SK-N-SH (cell line): ENCODE results near the gene PAPSS2. TPM values are rescaled to one million over a fixed set of nuclear protein-coding genes. Genes with fewer than 3 reads are reported as not detected.

ENCODE experiments used
- CTCF ChIA-PET: fragments of 300-600, 350-600 bp; formaldehyde crosslinking; extraction: SDS; loops from one replicate; lab custom pipeline; 2021; lab: Yijun Ruan, JAX
- POLR2A ChIA-PET: fragments of 350-600 bp; sonication (Branson Sonifier 250); formaldehyde crosslinking; extraction: SDS; loops from one replicate; lab custom pipeline; 2020; ENCODE audit warnings: antibody characterized with exemption, inconsistent platforms; lab: Yijun Ruan, JAX
- DNase-seq: peaks from one replicate; pipeline ENCODE4 v3.0.0; 2012
- H2AFZ ChIP-seq: fragments of 200-600 bp; sonication (generic); 2 replicates; pipeline ENCODE4 v1.8.1; 2016; ENCODE audit warnings: antibody characterized with exemption, mild to moderate bottlenecking, low read depth
- H3F3A ChIP-seq: fragments of 200-600 bp; sonication (generic); replicated peaks from 2 replicates; pipeline ENCODE3; 2016; ENCODE audit warnings: antibody characterized with exemption, mild to moderate bottlenecking; ENCODE audit not compliant: insufficient read depth
- H3K27ac ChIP-seq, 2 experiments: fragments of 200-500 bp in 1 of 2; fragments of 200-600 bp in 1 of 2; sonication (Bioruptor generic) in 1 of 2; sonication (generic), shearing (Covaris generic) in 1 of 2; 2 replicates each; pipeline versions ENCODE4 v1.5.1 to v1.6.1; 2014 to 2016; ENCODE audit warnings: low read depth in 2 of 2, inconsistent platforms in 1 of 2, low read length in 1 of 2, mild to moderate bottlenecking in 1 of 2, mixed read lengths in 1 of 2
- H3K27me3 ChIP-seq: fragments of 200-600 bp; sonication (generic), shearing (Covaris generic); 2 replicates; pipeline ENCODE4 v1.6.1; 2016; ENCODE audit warnings: mixed run types; ENCODE audit not compliant: insufficient read depth
- H3K36me3 ChIP-seq, 2 experiments: fragments of 200-500 bp in 1 of 2; fragments of 200-600 bp in 1 of 2; sonication (Bioruptor generic) in 1 of 2; sonication (generic) in 1 of 2; replicated peaks in 1 of 2; 2 replicates each; pipeline versions ENCODE3 to v1.5.1; 2014 to 2016; ENCODE audit warnings: low read length in 1 of 2, mild to moderate bottlenecking in 1 of 2; ENCODE audit not compliant: insufficient read depth in 2 of 2, control insufficient read depth in 1 of 2
- H3K4me1 ChIP-seq, 2 experiments: fragments of 200-500 bp in 1 of 2; fragments of 200-600 bp in 1 of 2; sonication (Bioruptor generic) in 1 of 2; sonication (generic), shearing (Covaris generic) in 1 of 2; 2 replicates each; pipeline versions ENCODE4 v1.5.1 to v1.6.1; 2014 to 2016; ENCODE audit warnings: low read depth in 1 of 2, low read length in 1 of 2, mixed run types in 1 of 2; ENCODE audit not compliant: insufficient read depth in 2 of 2, control insufficient read depth in 1 of 2
- H3K4me2 ChIP-seq: fragments of 200-600 bp; sonication (generic), shearing (Covaris generic); 2 replicates; pipeline ENCODE4 v1.6.1; 2017; ENCODE audit warnings: mixed run types
- H3K4me3 ChIP-seq, 2 experiments: fragments of 200-500 bp in 1 of 2; fragments of 200-600 bp in 1 of 2; sonication (Bioruptor generic) in 1 of 2; sonication (generic), shearing (Covaris generic) in 1 of 2; 2 replicates each; pipeline versions ENCODE4 v1.5.1 to v1.8.1; 2014 to 2016; ENCODE audit warnings: low read depth in 2 of 2, inconsistent platforms in 1 of 2, low read length in 1 of 2, mild to moderate bottlenecking in 1 of 2, mixed read lengths in 1 of 2, moderate library complexity in 1 of 2
- H3K79me2 ChIP-seq: fragments of 200-600 bp; sonication (generic); 2 replicates; pipeline ENCODE4 v1.8.1; 2017; ENCODE audit warnings: mild to moderate bottlenecking; ENCODE audit not compliant: insufficient read depth
- H3K9ac ChIP-seq: fragments of 200-600 bp; sonication (generic); 2 replicates; pipeline ENCODE4 v1.6.1; 2017; ENCODE audit warnings: mixed run types
- H3K9me2 ChIP-seq: fragments of 200-600 bp; sonication (generic); 2 replicates; pipeline ENCODE4 v1.6.1; 2017; ENCODE audit warnings: mixed run types
- H3K9me3 ChIP-seq: fragments of 200-600 bp; sonication (generic); 2 replicates; pipeline ENCODE4 v1.6.1; 2017; ENCODE audit warnings: mixed run types, mild to moderate bottlenecking, moderate library complexity
- H4K20me1 ChIP-seq: fragments of 200-600 bp; sonication (generic); 2 replicates; pipeline ENCODE4 v1.6.1; 2017; ENCODE audit warnings: mild to moderate bottlenecking, mixed run types; ENCODE audit not compliant: insufficient read depth
- CTCF ChIP-seq: fragments of 200-600 bp; sonication (generic); IDR thresholded peaks from 2 replicates; pipeline ENCODE4 v1.6.1; 2017; ENCODE audit warnings: antibody characterized with exemption, mild to moderate bottlenecking, moderate library complexity
- ELF1 ChIP-seq: IDR thresholded peaks from 2 replicates; pipeline ENCODE4 v1.4.0; 2012
- EP300 ChIP-seq, 2 experiments: IDR thresholded peaks; 2 replicates each; pipeline versions ENCODE4 v1.4.0 to v1.6.1; 2012; ENCODE audit warnings: borderline replicate concordance in 1 of 2, low read depth in 1 of 2, low read length in 1 of 2
- FOXM1 ChIP-seq: IDR thresholded peaks from 2 replicates; pipeline ENCODE4 v1.4.0; 2012; ENCODE audit warnings: low read depth, mild to moderate bottlenecking
- IRF3 ChIP-seq: fragments of 150-350 bp; IDR thresholded peaks from 2 replicates; pipeline ENCODE4 v1.6.1; 2016; ENCODE audit warnings: mild to moderate bottlenecking, low read depth, low read length
- JUND ChIP-seq: IDR thresholded peaks from 2 replicates; pipeline ENCODE4 v1.4.0; 2012
- NRF1 ChIP-seq: IDR thresholded peaks from 2 replicates; pipeline ENCODE4 v1.6.1; 2012; ENCODE audit warnings: low read depth, mild to moderate bottlenecking, low read length
- REST ChIP-seq: IDR thresholded peaks from 2 replicates; pipeline ENCODE4 v1.6.1; 2012; ENCODE audit warnings: mild to moderate bottlenecking, low read depth, low read length, moderate library complexity
- RFX5 ChIP-seq: IDR thresholded peaks from 2 replicates; pipeline ENCODE4 v1.6.1; 2012; ENCODE audit warnings: mild to moderate bottlenecking, improper control_type of control experiment, low read length
- TAF1 ChIP-seq: IDR thresholded peaks from 2 replicates; pipeline ENCODE4 v1.6.1; 2012; ENCODE audit warnings: low read depth, mild to moderate bottlenecking, low read length, moderate library complexity, borderline replicate concordance
- TCF12 ChIP-seq: IDR thresholded peaks from 2 replicates; pipeline ENCODE4 v1.4.0; 2012
- TEAD4 ChIP-seq: IDR thresholded peaks from 2 replicates; pipeline ENCODE4 v1.4.0; 2012; ENCODE audit warnings: mild to moderate bottlenecking, borderline replicate concordance; ENCODE audit not compliant: insufficient read depth
- YY1 ChIP-seq: IDR thresholded peaks from 2 replicates; pipeline ENCODE4 v1.4.0; 2012; ENCODE audit warnings: low read depth, mild to moderate bottlenecking
- ZBTB33 ChIP-seq: IDR thresholded peaks from 2 replicates; pipeline ENCODE4 v1.4.0; 2012; ENCODE audit warnings: low read depth, borderline replicate concordance
- WGBS: methylation state at CpG from one replicate; pipeline ENCODE4 v1.1.6; 2017; ENCODE audit warnings: low lambda C conversion rate; 5-methylcytosine and 5-hydroxymethylcytosine counted together
- polyA plus RNA-seq, 3 experiments: library from polyadenylated mRNA; depleted of rRNA; stranded (reverse); fragments of >200 nt; gene quantifications; 2 replicates each; pipeline ENCODE4 v1.2.3, GENCODE V29; 2012

The PAPSS2 gene
- polyA plus RNA-seq, 1 of the 3 experiments (the other 2 are of a cell fraction), result 50.0 TPM

- Histone ChIP-seq H3K4me2 (no peak overlapping the region), H3K27ac (no peak overlapping the region), H3K4me1 (no peaks in the 10 kb centered on the region), H3K9me2 (no peaks in the 10 kb centered on the region), H4K20me1 (no peaks in the 10 kb centered on the region), H3K79me2 (no peaks in the 10 kb centered on the region), H3K36me3 (peaks cover 6 to 25% of the 10 kb centered on the region in 2 experiments), H2AFZ (no peak overlapping the region), H3K27me3 (no peaks in the 10 kb centered on the region), H3K4me3 (no peak overlapping the region), H3K9ac (no peak overlapping the region), H3F3A (no peaks in the 10 kb centered on the region), H3K9me3 (no peaks in the 10 kb centered on the region)
- POLR2A ChIA-PET, result no interaction called here
- WGBS, result 92% methylated on average over 6 of the region's 6 CpGs
- DNase-seq, result no peak
- CTCF ChIA-PET, result no interaction called here
- TF ChIP-seq JUND, result no peak
- TF ChIP-seq TEAD4, result no peak
- no peak for TF ChIP-seq IRF3
- TF ChIP-seq YY1, result no peak
- no peak for TF ChIP-seq ZBTB33
- TF ChIP-seq ELF1, result no peak
- no peak for TF ChIP-seq EP300 (IDR thresholded peaks at IDR 0.05; ENCODE audit: borderline replicate concordance in 1 of 2, low read depth in 1 of 2, low read length in 1 of 2)
- no peak for TF ChIP-seq NRF1
Measured at GRCh38 chr10:87723500-87723899, 63.8 kb downstream of the PAPSS2 start.

GRCh38 chr10:87724789-87725188 is 65.1 kb downstream of the PAPSS2 start:
- no peaks in the 10 kb centered on the region for H4K20me1 ChIP-seq
- WGBS, result 95% methylated on average over 5 of the region's 5 CpGs

More at GRCh38 chr10:87724789-87725188, 65.1 kb downstream of the PAPSS2 start:
- no peak for TF ChIP-seq REST
- no peak for TF ChIP-seq TCF12
- no peak for TF ChIP-seq RFX5
- TF ChIP-seq CTCF, result no peak
- no peak for TF ChIP-seq YY1
- no peak for TF ChIP-seq FOXM1
- no peak for TF ChIP-seq TAF1
- Histone ChIP-seq H3K36me3 (peaks cover 6 to 32% of the 10 kb centered on the region in 2 experiments), H3K79me2 (no peaks in the 10 kb centered on the region), H3K27me3 (no peaks in the 10 kb centered on the region), H3K9me3 (no peaks in the 10 kb centered on the region), H3K4me2 (no peak overlapping the region), H2AFZ (no peak overlapping the region), H3K4me3 (no peak overlapping the region), H3F3A (no peaks in the 10 kb centered on the region), H3K4me1 (no peaks in the 10 kb centered on the region), H3K9ac (no peak overlapping the region), H3K27ac (no peak overlapping the region), H3K9me2 (no peaks in the 10 kb centered on the region)
- no peak for DNase-seq
- ChIA-PET CTCF (interaction anchor here (0.9 to 1.0 kb wide), 2 partner anchors 10 to 68 kb away, joined by 3 to 4 read pairs; no protein-coding TSS in a partner anchor), POLR2A (no interaction called here)
